ACHN (cell line): Measurements from ENCODE around the gene THOC6.
A peak's percentile ranks its signal among the peaks of the same experiment; 100 is the strongest.

Experiments used
- DNase-seq: peaks from one replicate; pipeline ENCODE4 v3.0.0-alpha.2; 2015
- in situ Hi-C: cut with HindIII; loops from 2 replicates; pipeline ENCODE4 v1.10.0; 2017; ENCODE audit warnings: low sequenced_read_pairs, low pct_ligation_motif_present, low pct_unique_long_range_greater_than_20kb

THOC6 gene

DNA sequence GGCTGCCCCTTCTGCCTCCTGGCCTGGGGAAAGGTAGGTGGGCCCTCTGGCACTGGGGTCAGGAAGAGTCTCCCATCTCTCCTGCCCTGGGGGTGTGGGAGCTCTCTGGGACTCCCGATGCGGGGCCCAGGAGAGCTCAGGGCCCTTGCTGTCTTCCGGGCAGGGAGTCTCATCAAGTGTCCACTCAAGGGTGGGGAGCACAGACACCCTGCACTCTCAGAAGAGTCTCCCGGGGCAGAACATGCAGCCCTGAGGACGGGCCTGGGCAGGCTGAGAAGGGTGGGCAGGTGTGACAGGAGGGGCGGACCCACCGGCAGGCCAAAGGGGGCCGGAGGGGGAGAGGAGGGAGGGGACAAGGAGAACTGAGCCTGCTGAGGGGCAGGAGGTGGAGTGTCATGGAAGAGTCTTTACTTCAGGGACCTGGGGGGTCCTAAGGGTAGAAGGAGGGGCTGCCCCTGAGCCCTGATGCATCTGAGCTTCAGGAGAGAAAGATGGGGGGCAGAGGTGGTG lies 35.2 kb upstream of the THOC6 start:
- DNase-seq, result no peak
- in situ Hi-C loops, result no loop called here

DNA sequence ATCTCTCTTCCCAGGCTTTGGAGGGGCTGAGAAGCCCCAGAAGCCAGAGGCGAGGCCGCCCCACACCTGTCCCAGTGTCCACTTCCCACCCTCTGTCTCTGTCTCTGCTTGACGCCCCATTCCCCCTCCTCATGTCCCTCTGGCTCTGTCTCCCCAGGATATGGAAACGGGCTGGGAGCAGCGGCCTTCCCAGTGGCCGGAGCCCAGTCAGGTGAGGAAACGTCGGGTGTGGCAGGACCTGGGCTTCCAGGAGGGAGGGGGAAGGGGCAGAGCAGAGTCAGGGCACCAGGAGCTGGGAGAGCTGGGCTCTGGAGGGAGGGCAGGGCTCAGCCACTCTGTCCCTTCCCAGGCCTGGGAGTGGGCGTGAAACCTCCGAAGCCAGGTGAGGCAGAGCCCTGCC lies 32.9 kb upstream of the THOC6 start:
- in situ Hi-C loops, result no loop called here
- DNase-seq, result no peak

DNA sequence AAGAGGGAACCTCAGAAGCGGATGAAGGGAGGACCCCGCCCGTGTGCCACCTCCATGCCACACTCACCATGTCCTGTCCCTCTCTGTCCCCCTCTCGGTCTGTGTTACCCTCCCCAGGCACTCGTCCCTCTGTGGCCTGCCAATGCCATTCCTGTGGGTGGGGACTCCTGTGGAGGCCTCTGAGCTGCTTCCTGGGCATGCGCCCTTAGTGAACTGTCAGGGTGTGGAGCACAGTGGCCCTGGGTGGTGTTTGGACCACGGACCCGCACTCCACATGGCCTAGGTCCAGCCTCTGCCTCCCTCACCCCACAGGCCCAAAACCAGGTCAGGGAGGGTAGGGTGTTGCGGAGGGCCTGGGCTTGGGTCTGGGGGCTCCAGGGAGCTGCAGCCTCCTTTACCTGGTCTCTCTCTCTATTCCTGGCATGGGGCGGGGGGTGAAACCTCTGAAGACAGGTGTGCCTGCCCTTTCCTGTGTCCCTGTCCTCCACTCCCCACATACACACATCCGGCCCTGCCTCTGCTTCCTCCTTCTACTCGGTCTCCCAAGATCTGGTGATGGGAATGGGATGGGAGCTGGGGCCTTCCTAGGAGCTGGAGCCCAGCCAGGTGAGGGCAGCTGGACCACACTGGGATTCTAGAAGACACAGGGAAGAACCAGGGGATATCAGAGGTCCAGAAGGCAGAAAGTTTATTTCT lies 32.1 kb upstream of the THOC6 start:
- in situ Hi-C loops, result no loop called here
- no peak for DNase-seq

DNA sequence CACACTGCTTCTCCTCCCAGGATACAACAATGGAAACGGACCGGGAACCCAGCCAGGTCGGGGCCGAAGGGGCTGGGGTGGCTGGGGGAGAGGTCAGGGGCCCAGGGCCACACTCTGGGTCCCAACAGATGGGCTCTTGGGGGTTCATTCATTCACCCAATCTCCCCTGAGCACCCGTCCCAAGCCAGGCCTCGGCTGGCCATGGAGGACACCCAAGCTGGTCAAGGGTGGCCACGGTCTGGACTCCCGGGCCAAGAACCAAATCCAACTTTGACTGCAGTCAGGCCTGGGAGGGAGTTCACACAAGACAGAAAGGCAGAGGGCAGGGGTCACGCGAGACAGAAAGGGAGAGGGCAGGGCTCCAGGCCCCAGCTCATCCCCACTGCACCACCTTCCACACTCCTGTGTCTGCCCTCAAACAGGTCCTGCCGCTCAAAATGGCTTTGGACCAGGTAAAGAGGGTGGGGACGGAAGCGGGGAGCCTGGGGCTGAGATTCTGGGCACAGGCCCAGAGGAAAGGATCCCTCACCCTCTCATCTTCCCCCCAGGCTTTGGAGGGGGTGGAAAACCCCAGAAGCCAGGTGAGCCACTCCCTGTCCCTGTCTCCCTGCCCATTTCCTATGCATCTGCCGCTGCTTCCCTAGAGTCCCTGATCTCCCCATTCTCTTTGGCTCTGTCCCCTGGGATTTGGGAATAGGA lies 31.3 kb upstream of the THOC6 start:
- no peak for DNase-seq

DNA sequence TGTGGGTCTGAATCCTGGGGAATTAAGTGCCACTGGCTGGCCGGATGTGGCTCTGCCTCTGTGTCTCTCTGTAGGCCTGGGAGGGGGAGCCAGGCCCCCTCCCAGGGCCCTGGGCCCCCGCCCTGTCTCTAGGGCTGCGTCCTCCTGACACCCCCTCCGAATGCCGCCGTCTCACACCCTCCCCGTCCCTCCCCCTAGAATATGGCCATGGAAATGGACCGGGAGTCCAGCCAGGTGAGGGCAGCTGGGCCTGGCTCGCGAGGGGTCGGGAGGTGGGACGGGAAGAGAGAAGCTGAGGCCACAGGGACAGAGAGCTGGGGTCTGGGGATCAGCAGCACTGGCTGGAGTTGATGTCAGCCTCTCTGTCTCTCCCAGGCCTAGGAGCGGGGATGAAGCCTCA lies 27.5 kb upstream of the THOC6 start:
- DNase-seq, result no peak
- in situ Hi-C loops, result no loop called here

More for the DNA sequence above, 31.3 kb upstream of the THOC6 start:
- in situ Hi-C loops, result no loop called here

DNA sequence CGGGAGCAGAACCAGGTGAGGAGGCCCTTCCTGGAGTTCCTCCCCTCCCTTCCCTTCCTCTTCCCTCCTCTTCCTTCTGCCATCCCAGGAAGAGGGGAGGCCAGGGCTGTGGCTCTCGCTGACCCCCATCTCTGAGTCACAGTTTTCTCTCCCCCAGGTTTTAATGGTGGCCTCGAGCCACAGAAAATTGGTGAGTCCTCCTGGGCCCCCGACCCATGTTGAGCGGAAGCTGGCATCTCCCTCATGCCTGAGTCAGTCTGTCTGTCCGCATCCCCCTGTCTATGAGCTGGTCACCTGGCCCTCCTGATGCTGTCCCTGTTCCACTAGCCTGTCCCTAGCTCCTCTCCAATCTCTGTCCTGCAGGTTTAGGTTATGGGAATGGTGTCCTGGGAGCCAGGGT lies 23.9 kb upstream of the THOC6 start:
- in situ Hi-C loops, result no loop called here
- no peak for DNase-seq

DNA sequence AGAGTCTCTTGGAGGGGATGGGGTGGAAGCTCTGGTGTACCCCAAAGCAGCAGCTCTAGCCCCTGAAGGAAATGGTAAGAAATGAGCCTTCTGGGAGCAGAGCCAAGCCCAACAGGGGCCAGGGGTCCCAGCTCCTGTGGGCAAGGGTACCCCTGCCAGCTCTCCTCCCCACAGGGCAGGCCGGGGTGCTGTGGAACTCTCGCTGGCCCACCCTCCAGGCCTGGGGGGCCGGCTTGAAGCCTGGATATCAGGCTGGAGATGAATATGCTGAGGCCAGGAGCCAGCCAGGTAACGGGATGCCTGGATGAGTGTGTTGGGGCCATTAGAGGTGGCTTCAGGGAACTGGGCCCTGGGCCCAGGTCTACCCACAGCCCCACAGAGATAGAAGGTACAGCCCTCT lies 23.3 kb upstream of the THOC6 start:
- in situ Hi-C loops, result no loop called here
- no peak for DNase-seq

DNA sequence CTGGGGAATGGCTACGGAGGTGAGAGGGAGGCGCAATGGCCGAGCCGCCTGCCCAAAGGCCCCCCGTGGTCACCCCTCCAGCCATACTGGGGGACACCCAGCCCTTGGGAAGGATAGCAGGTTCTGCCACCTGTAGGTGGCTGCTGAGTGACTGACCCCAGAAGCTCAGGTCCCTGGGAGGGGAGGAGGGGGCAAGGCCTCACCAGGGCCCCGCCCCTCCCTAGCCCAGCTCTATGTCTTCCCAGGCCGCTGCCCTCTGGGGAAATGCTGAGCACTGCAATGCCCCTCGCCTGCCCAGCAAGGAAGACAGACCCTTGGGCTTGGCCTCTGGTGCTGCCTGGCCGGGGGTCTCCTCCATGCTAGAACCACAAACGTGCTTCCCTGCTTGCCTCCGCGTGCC lies 22.5 kb upstream of the THOC6 start:
- in situ Hi-C loops, result no loop called here

DNA sequence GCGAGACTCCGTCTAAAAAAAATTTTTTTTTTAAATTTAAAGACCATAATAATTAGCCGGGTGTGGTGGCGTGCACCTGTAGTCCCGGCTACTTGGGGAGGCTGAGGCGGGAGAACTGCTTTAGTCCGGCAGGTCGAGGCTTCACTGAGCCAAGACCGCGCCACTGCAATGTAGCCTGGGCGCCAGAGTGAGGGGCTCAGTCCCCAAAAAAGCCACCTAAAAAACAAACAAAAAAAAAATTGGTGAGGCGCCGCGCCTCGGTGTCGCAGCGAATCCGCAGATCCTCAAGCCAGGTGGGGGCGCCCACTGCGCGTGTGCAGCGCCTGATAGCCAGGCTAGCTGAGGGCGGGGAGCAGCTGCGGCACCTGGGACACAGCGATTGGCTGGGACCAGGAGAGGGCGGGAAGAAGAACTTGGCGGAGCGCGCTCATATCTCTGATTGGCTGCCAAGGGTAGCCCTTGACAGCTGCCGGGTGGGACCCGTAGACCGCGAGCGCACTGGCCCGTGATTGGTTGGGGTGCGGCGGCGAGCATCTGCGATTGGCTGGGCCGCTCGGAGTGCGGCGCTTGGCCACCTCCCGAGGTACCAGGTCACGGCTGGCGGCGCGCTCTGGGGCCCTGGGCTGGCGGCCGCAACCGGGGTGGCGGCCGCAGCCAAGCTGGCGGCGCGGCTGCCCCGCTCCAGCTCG lies 20.1 kb upstream of the THOC6 start:
- in situ Hi-C loops, result no loop called here
- DNase-seq, result peak; percentile 100

More for the DNA sequence above, 22.5 kb upstream of the THOC6 start:
- DNase-seq, result no peak

DNA sequence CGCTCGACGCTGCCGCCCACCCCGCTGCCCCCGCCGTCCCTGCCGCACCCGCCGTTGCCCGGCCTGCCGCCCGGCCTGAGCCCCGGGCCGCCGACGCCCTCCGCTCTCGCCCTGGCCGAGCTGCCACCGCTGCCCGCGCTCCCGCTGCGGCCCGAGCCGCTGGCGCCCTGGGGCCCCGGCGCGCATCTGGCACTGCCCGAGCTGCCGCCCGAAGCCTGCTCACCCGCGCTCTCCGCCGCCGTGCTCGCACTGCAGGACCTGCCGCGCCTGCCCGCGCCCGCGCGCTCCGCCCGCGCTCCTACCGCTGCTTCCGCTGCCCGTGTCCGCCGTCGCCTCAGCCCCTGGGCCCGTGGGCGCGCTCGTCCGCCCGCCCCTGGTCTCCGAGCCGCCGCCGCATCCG lies 19.5 kb upstream of the THOC6 start:
- peak; percentile 40 for DNase-seq

DNA sequence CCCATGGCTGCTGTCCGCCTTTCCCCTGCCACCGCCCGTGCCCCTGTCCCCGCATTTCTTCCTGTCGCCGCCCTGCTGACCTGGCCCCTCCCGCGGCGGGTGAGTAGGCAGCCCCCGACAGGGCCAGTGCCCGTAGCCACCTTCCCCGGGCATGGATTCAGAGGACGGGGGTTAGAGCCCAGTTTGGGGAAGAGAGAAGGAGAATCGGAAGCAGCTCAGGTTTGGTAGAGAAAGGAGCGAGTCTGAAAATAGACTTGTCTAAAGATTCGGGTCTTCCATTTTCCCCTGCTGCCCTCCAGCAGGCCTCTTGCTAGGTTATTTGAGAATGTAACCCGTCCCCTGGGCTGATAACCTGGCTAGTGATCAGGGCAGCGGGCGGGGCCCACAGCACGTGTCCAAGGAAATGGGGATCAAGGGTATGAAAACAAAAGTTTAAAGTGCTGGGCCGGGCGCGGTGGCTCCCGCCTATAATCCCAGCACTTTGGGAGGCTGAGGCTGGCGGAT lies 19.0 kb upstream of the THOC6 start:
- in situ Hi-C loops, result no loop called here
- peak; percentile 50 for DNase-seq

More for the DNA sequence above, 19.5 kb upstream of the THOC6 start:
- in situ Hi-C loops, result no loop called here

DNA sequence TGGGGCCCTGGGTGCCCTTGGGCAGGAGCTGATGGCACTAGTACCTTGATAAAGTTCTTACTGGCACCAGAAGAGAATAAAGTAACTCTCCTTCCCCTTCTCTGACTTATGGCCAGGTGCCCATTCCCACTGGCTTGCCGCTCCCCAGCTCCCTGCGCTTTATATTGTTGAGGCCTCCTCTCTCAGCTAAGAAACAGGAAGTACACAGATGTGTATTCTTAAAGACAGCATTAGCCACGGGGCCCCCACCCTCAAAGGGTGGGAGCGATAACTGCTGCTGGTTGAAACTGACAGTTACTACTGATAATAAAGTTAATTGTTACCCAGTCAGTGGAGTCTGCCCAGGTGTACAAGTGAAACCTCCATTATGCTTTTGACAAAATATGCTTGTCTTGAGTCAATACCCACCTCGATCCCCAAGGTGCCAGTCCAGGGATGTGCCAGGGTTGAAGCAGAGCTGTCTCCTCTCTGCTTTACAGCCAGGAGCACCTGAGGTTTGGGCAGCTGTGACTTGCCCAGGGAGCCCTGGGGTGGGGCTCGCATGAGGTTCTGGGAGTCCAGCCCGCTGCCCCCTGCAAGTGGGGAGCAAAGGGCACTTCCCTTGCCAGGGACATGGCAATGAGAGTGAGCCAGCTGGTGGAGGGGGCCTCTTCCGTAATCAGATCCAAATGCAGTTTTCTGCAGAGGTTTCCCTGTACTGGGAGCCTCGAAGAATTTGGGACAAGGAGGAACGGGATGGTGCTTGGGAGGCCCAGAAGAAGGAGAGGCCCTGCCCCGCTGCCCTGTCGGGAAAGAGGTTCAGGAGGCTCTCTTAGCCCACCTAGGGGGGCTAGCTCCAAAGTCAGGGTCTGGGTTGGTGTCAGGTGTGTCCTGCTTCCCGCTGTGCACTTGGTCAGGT lies 16.5 kb upstream of the THOC6 start:
- in situ Hi-C loops, result no loop called here
- no peak for DNase-seq

DNA sequence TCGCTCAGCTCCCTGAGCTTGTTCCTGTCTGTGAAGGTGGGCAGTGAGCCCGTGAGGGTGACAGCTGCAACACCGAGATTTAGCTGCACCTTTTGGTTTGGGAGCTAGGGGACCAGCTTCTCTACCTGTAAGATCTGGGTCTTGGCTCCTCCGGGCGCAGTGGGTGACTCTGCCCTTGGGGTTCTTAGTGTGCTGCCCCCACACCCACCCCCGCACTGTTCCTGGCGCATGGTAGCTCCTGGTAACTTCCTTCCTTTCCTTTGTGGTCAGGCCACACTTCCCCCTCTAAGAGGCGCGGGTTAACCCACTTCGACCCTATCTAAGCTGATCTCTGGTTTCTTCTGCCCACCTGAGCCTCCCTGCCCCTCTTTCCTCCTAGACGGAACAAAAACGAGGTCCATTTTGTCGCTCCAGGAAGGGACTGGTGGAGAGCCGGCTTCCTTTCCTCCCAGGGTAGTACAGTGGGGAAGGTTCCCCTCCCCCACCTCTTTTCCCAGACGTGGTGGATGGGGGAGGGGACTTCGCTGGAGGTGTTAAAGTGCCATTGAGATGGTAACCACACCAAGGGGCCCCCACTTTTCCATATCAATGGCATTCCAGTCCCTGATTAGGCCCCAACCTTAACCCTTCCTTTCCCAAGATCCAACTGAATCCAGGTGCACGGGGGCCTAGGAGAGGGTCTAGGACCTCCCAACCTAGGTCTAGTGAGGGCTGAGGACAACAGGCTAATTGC lies 15.7 kb upstream of the THOC6 start:
- no peak for DNase-seq
- in situ Hi-C loops, result no loop called here

DNA sequence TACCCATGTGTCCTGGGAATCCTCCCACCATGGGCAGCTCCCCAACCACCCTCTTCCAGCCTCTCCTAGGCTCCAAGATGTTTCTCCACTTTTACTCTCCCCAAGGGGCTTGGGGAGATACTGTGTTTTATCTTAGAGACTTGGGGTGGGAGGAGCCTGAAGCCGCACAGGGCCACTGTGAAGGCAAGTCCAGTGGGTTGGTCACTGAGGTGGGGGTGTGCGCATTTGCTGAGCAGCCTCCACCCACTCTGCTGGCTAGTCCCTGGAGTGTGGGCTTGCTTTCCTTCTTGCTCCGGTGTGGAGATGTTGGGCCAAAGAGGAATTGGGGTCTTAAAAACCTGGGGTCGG lies 15.2 kb upstream of the THOC6 start:
- in situ Hi-C loops, result no loop called here

DNA sequence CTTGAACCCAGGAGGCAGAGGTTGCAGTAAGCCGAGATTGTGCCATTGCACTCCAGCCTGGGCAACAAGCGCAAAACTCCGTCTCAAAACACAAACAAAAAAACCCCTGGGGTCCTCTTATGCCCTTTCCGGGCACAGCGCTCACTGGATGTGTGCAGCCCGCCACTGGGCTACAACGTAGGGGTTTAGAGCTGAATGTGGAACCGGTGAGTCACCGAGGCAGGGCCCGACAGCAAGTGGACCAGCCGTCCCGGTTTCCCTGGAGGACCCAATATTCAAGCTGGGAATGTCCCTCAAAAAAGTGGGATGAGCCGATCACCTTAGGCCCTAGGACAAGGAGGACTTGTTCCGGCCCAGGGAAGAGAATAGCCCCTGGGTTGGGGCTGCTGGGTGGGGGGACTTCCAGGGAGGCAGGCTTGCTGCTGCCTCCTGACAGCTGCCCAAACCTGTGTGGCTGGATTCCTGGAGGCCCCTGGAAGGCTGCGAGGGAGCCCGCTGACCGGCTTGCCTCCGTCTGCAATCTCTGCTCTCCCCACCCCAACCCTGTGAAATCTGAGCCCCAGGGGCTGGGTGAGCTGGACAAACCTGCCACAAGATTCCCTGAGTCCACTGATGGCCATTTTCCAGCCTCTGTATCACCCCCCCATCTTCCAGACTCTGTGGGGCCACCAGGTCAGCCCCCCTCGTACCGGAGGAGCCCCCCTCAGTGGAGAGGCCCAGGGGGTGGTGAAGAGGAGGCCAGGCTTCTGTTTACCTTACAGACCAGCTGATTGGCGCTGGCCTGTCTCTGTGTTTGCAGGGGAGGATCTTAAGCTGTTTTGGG lies 14.1 kb upstream of the THOC6 start:
- no peak for DNase-seq
- in situ Hi-C loops, result no loop called here

More for the DNA sequence above, 15.2 kb upstream of the THOC6 start:
- no peak for DNase-seq

DNA sequence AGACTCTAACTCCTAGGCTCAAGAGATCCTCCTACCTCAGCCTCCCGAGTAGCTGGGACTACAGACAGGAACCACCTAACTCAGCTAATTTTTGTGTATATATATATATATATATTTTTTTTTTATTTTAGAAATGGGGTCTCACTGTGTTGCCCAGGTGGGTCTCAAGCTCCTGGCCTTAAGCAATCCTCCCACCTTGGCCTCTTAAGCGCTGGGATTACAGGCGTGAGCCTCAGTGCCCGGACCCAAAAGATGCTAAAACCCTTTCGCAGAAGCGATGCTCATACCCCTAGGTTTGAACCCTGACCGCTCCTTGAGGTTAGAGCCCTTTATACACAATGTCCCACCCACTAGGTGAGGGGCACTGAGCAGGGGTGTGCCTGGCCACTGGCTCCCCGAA lies 13.3 kb upstream of the THOC6 start:
- no peak for DNase-seq
- in situ Hi-C loops, result no loop called here

DNA sequence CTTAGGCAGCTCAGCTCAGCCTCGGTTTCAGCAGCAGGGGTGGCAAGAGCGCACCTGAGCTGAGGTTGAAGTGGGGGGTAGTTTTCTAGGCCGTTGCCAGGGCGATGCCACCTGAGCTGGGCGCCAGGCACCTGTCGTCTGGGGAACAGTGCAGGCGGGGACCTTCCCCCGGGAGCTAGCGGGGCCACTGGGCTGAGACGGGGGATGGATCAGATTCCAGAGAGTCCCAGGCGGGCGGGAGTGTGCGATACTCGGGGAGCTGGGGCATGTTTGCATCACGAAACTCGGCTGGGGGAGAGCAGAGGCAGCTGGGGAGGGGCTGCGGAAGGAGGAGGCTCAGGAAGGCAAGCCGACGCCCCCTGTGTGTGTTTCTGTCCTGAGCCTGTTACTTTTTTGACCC lies 11.6 kb upstream of the THOC6 start:
- in situ Hi-C loops, result no loop called here
- no peak for DNase-seq
